OCI-LY7 (cell line): Measurements from ENCODE around the gene BCL7A. TPM values are rescaled to one million over a fixed set of nuclear protein-coding genes. Genes with fewer than 3 reads are reported as not detected.

Source experiments
- BruUV-seq: library from RNA; stranded (reverse); fragments of 400-500 nt; replicated peaks from 2 replicates; lab custom pipeline; 2021; lab: Mats Ljungman, UMichigan
- CTCF ChIA-PET: fragments of 300-600 bp; sonication (Branson Sonifier 250); formaldehyde crosslinking; loops from one replicate; lab custom pipeline; 2022; ENCODE audit warnings: antibody characterized with exemption; ENCODE audit not compliant: unreplicated experiment; lab: Charles Lee
- POLR2A ChIA-PET: fragments of 300-600 bp; sonication (Branson Sonifier 250); formaldehyde crosslinking; loops from one replicate; lab custom pipeline; 2022; ENCODE audit warnings: antibody characterized with exemption; lab: Charles Lee
- DNase-seq: peaks from one replicate; pipeline ENCODE4 v3.0.0-alpha.2; 2015; ENCODE audit warnings: low spot score
- H2AFZ ChIP-seq: fragments of 200-600 bp; sonication (generic), shearing (Covaris generic); 2 replicates; pipeline ENCODE4 v1.6.1; 2014; ENCODE audit warnings: mild to moderate bottlenecking, antibody characterized with exemption, low read length, moderate library complexity
- H3K27ac ChIP-seq: fragments of 200-600 bp; sonication (generic); 2 replicates; pipeline ENCODE4 v1.5.1; 2014; ENCODE audit warnings: mixed run types, low read depth, mild to moderate bottlenecking, moderate library complexity, low read length, inconsistent platforms; ENCODE audit not compliant: poor library complexity, severe bottlenecking
- H3K36me3 ChIP-seq: fragments of 200-600 bp; sonication (generic); 2 replicates; pipeline ENCODE4 v1.6.1; 2014; ENCODE audit warnings: mild to moderate bottlenecking, antibody characterized with exemption, low read length, moderate library complexity, mixed read lengths; ENCODE audit not compliant: insufficient read depth
- H3K4me1 ChIP-seq: fragments of 200-600 bp; sonication (generic); 2 replicates; pipeline ENCODE4 v1.5.1; 2014; ENCODE audit warnings: mild to moderate bottlenecking, low read length; ENCODE audit not compliant: insufficient read depth, poor library complexity, severe bottlenecking
- H3K4me2 ChIP-seq: fragments of 200-600 bp; sonication (generic); 2 replicates; pipeline ENCODE4 v1.6.1; 2014; ENCODE audit warnings: mild to moderate bottlenecking, low read length
- H3K4me3 ChIP-seq: fragments of 200-600 bp; sonication (generic); 2 replicates; pipeline ENCODE4 v1.5.1; 2014; ENCODE audit warnings: mild to moderate bottlenecking, low read depth, low read length; ENCODE audit not compliant: poor library complexity, severe bottlenecking
- H3K79me2 ChIP-seq: fragments of 200-600 bp; sonication (generic); 2 replicates; pipeline ENCODE4 v1.6.1; 2016; ENCODE audit warnings: low read depth, mild to moderate bottlenecking, low read length, moderate library complexity, mixed read lengths; ENCODE audit not compliant: insufficient read depth
- H3K9me2 ChIP-seq: fragments of 200-600 bp; sonication (generic); 2 replicates; pipeline ENCODE4 v1.6.1; 2016; ENCODE audit warnings: mild to moderate bottlenecking, low read length, mixed read lengths; ENCODE audit not compliant: insufficient read depth
- H3K9me3 ChIP-seq: fragments of 200-600 bp; sonication (generic); 2 replicates; pipeline ENCODE4 v1.6.1; 2014; ENCODE audit warnings: mild to moderate bottlenecking, mixed run types, low read length, mixed read lengths
- H4K20me1 ChIP-seq: fragments of 200-600 bp; sonication (generic); 2 replicates; pipeline ENCODE4 v1.6.1; 2014; ENCODE audit warnings: mild to moderate bottlenecking, antibody characterized with exemption, low read length, moderate library complexity, mixed read lengths; ENCODE audit not compliant: insufficient read depth
- EZH2phosphoT487 ChIP-seq: fragments of 200-600 bp; sonication (generic); IDR thresholded peaks from 2 replicates; pipeline ENCODE4 v1.6.1; 2018; ENCODE audit warnings: low read depth, borderline replicate concordance, mild to moderate bottlenecking, mixed run types, antibody characterized with exemption, low read length, moderate library complexity, mixed read lengths
- intact Hi-C: fragments of 100-400 bp; cut with micrococcal nuclease; formaldehyde crosslinking; loops from one replicate; pipeline ENCODE4 v1.10.0; 2022; ENCODE audit not compliant: unreplicated experiment
- total RNA-seq, 2 experiments: library from RNA; depleted of rRNA in 1 of 2; stranded (reverse); fragments of >200 nt in 1 of 2; shearing (Covaris generic) in 1 of 2; gene quantifications; 2 replicates each; pipeline ENCODE4 v1.2.3, GENCODE V29; 2014 to 2022
- TF ChIP-seq, protein P1 (sequence below): fragments of 200-600 bp; sonication (generic); conservative IDR thresholded peaks from 2 replicates; pipeline ENCODE4 v1.5.1; 2014; ENCODE audit warnings: mild to moderate bottlenecking, antibody characterized with exemption, low read length, moderate library complexity, mixed read lengths

The BCL7A gene
- total RNA-seq, 2 experiments from 2014 or later, result 76.2 to 84.7 TPM

- Histone ChIP-seq H3K4me3 (peak overlapping the region; percentile 55), H3K4me2 (peak overlapping the region; percentile 86), H3K4me1 (peaks cover 88% of the 10 kb centered on the region), H3K27ac (peak overlapping the region; percentile 94), H2AFZ (no peak overlapping the region), H3K36me3 (peaks cover 66% of the 10 kb centered on the region), H3K79me2 (peaks cover 100% of the 10 kb centered on the region), H3K9me3 (no peaks in the 10 kb centered on the region), H3K9me2 (no peaks in the 10 kb centered on the region), H4K20me1 (no peaks in the 10 kb centered on the region)
- ChIA-PET POLR2A (interaction anchor here (0.9 to 7.6 kb wide), 3 partner anchors 20 to 50 kb away, joined by 4 to 332 read pairs (median 5); no protein-coding TSS in a partner anchor), CTCF (no interaction called here)
- peak; percentile 65 for DNase-seq
- no TSS peak for BruUV-seq
- TF ChIP-seq, protein P1, sequence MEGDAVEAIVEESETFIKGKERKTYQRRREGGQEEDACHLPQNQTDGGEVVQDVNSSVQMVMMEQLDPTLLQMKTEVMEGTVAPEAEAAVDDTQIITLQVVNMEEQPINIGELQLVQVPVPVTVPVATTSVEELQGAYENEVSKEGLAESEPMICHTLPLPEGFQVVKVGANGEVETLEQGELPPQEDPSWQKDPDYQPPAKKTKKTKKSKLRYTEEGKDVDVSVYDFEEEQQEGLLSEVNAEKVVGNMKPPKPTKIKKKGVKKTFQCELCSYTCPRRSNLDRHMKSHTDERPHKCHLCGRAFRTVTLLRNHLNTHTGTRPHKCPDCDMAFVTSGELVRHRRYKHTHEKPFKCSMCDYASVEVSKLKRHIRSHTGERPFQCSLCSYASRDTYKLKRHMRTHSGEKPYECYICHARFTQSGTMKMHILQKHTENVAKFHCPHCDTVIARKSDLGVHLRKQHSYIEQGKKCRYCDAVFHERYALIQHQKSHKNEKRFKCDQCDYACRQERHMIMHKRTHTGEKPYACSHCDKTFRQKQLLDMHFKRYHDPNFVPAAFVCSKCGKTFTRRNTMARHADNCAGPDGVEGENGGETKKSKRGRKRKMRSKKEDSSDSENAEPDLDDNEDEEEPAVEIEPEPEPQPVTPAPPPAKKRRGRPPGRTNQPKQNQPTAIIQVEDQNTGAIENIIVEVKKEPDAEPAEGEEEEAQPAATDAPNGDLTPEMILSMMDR, result peak; percentile 49
- TF ChIP-seq EZH2phosphoT487, result no peak
- intact Hi-C loops, result loop anchor here (1.0 kb wide), 1 partner anchor 49 kb away; no protein-coding TSS in a partner anchor
Observed at GRCh38 chr12:122028905-122029560, 7.3 kb downstream of the BCL7A start.

DNA sequence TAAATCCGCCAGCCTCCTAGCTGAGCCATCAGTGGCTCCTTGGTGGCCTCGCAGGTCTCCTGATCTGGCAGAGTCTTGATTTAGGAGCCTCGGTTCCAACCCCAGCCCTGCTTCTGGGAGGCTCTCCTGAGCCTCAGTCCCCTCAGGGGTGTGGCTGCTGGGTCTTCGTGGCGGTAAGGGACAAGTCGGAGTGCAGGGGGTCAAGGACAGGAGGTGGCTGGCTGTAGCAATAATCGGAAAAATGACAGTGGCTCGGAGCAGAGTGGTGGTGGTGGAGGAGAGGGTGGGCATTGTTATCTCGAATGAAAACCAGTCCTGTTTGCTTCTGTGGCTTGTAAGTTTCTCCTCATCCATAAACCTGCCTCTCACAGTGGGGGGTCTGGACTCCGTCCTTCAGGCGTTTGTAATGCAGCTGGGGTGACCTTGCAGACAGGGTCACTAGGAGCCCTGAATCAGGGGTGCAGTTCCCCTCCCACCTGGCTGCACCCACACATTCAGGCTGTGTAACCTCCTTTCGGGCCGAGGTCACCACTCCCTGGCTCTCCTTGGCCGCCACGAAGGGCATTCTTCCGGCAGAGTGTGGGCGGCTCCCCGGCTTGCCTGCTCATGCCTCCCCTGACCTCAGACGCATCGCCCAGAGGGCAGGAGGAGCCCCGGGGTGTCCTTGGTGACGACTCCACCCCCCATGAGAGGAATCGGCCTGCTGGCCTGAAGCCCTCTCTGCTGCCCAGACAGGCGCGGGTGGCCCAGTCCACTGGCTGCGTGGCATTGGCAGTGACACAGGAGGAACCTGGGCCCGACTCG is 8.1 kb downstream of the BCL7A start:
- Histone ChIP-seq H3K9me3 (no peaks in the 10 kb centered on the region), H3K4me3 (peak overlapping the region; percentile 55), H3K4me2 (peak overlapping the region; percentile 86), H3K79me2 (peaks cover 100% of the 10 kb centered on the region), H3K9me2 (no peaks in the 10 kb centered on the region), H3K27ac (peak overlapping the region; percentile 94), H3K4me1 (peaks cover 80% of the 10 kb centered on the region), H3K36me3 (peaks cover 70% of the 10 kb centered on the region), H2AFZ (no peak overlapping the region), H4K20me1 (no peaks in the 10 kb centered on the region)
- no TSS peak for BruUV-seq
- intact Hi-C loops, result no loop called here
- no peak for TF ChIP-seq EZH2phosphoT487
- TF ChIP-seq, protein P1, result no peak
- no peak for DNase-seq
- ChIA-PET CTCF (no interaction called here), POLR2A (interaction anchor here (7.6 kb wide), 1 partner anchor 21 kb away, joined by 332 read pairs; no protein-coding TSS in a partner anchor)
